Cardiac fibroblast (primary cell): ENCODE results near the gene SH3RF3.

Experiments
- DNase-seq, 2 donors: peaks; one replicate each; pipeline versions ENCODE4 v3.0.0 to v3.0.0-alpha.2; 2010; ENCODE audit warnings: low read depth in 2 of 2
- H3K4me3 ChIP-seq, 2 donors: replicated peaks in 1 of 2; 1 replicate in 1 of 2; 2 replicates in 1 of 2; pipeline ENCODE4 v1.5.1; 2011; ENCODE audit warnings: low read depth in 2 of 2, low read length in 2 of 2, mild to moderate bottlenecking in 2 of 2, moderate library complexity in 1 of 2
- CTCF ChIP-seq: IDR thresholded peaks from one replicate; pipeline ENCODE4 v1.5.1; 2011; ENCODE audit warnings: low read depth, mild to moderate bottlenecking, low read length, inconsistent platforms

The SH3RF3 gene

DNA sequence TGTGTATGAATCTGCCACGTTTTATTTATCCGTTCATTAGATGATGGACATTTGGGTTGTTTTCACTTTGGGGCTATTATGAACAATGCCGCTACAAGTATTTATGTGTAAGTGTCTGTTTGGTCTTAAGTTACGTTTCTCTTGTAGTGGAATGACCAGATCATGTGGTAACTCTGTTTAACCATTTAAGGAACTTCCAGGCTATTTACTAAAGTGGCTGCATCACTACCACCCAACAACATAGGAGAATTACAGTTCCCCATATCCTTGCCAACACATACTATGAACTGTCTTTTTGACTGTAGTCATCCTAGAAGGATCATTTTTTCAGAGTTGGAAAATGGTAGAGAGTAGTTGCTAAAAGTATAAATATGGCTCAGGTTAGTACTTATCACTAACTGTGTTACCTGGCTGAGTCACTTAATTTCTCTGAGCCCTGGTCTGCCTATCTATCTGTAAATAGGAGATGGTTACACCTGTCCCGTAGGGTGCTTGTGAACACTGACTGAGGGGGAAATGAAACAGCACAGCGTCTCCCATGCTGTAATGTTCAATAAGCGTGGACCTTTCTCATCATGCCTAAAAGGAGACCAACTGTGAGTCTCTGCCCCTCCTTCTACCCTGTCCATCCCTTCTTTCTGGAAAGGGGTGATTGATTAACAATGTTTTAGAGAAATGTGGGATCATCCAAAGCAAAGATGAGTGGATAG lies 103.1 kb downstream of the SH3RF3 start:
- H3K4me3 ChIP-seq: no peak overlapping the region
- no peak for TF ChIP-seq CTCF
- no peak for DNase-seq

DNA sequence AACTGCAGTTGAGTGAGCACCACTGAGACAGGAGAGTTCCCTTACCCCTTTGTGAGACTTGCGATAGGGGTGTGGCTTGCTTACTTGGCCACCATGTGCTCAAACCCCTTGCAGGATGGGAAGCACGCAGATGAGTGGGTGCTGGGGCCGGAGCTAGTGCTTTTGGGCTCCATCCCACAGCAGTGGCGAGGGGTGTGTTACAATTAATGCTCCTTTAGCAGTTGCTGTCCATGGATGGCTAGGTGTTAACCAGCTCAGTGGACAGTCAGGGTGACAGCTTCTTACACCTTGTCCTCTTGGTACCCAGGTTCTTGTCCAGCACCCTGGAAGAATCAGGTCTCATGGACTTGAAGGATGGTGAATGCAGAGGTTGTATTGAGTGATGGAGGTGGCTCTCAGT lies 103.9 kb downstream of the SH3RF3 start:
- TF ChIP-seq CTCF: no peak
- no peak for DNase-seq
- no peak overlapping the region for H3K4me3 ChIP-seq

GRCh38 chr2:109233643-109234042 lies 104.6 kb downstream of the SH3RF3 start:
- no peak for DNase-seq
- no peak for TF ChIP-seq CTCF

GRCh38 chr2:109234355-109234754 lies 105.3 kb downstream of the SH3RF3 start:
- no peak for TF ChIP-seq CTCF
- H3K4me3 ChIP-seq: no peak overlapping the region
- DNase-seq: no peak

More at GRCh38 chr2:109233643-109234042, 104.6 kb downstream of the SH3RF3 start:
- H3K4me3 ChIP-seq: no peak overlapping the region

- no peak overlapping the region for H3K4me3 ChIP-seq
- no peak for TF ChIP-seq CTCF
- no peak for DNase-seq
Measured at GRCh38 chr2:109236147-109236546, 107.1 kb downstream of the SH3RF3 start.

- no peak overlapping the region for H3K4me3 ChIP-seq
- TF ChIP-seq CTCF: no peak
- DNase-seq: no peak
Measured at GRCh38 chr2:109237792-109238191, 108.8 kb downstream of the SH3RF3 start.

- H3K4me3 ChIP-seq: no peak overlapping the region
- DNase-seq: peak; percentile 95 to 96
- TF ChIP-seq CTCF: no peak
Measured at GRCh38 chr2:109238580-109238979, 109.6 kb downstream of the SH3RF3 start.
